Activated CD4-positive, alpha-beta T cell treated with anti-CD3 and anti-CD28 coated beads, Interleukin-2, amount 50 U/mL, for 1 hour (primary cell): ENCODE data around the gene CCR7.

ENCODE experiments used
- DNase-seq: peaks from one replicate; pipeline ENCODE4 v3.0.0-alpha.2; 2020

Gene CCR7

GRCh38 chr17:40564883-40565768, at the start of gene CCR7:
Gene CCR7 (minus strand): TSS chr17:40565472. CDS start chr17:40565409, 63 bp downstream.
- DNase-seq, result peak; percentile 89

- DNase-seq, result no peak
These were observed 49.3 kb upstream of the CCR7 start for GRCh38 chr17:40614431-40615067.

- DNase-seq, result no peak
These were observed 48.3 kb upstream of the CCR7 start for GRCh38 chr17:40613467-40614154.

DNA sequence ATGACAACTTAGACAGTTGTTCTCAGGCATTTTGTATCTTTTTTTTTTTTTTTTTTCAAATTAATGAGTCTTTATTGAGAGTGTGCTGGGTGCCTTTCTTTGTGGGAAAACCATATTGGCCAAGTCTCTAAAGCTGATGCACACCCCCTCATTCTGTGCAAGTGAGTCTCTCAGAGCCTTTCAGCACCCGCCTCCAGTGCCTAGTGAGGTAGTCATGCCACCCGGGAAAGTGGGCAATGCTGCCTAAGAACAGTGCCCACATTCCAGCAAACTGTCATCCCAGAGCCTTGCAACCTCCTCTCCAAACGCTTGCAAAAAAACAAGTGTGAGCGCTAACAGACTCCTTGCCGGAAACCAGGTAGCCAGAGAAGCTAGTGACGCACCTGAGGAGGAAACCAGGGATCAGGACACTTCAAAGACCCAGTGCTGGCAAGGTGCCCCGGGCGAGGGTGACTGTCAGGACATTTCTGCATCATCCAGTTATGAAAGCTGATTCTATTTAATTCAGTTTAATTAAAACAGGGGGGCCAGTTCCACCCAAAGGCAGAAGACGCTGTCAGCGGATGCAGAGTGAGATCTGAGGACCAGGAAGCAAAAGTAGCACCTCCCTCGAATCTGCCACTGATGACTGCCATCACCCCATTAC, 47.5 kb upstream of the CCR7 start:
- DNase-seq, result peak; percentile 87

DNA sequence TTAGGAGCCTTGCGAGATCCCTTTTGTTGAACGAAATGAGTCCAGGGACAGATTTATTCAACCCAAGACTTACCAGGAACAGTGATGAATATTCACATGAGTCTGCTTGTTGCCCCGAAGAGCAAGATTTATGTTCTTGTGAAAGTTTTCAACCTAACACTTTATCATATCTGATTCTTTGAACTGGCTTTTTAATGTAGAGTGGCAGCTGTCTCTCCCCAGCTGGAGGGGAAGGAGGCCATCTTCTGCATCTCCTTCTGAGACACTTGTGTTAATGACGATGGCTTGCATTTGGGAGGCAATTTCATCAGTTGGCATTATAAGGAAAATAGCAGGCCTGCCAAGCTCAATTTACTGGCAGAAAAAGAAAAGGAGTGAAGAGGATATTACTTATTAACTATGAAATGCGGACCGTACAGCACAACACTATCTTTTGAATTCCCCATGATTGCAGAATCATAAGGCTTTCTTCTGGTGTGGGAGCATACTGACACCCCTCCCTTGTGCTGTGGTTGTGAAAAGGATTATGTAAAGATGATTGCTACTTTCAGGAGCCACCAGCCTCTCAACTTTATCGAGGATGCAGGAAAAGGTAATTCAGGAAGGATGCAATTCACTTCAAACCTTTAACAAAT, 46.7 kb upstream of the CCR7 start:
- DNase-seq, result no peak

DNA sequence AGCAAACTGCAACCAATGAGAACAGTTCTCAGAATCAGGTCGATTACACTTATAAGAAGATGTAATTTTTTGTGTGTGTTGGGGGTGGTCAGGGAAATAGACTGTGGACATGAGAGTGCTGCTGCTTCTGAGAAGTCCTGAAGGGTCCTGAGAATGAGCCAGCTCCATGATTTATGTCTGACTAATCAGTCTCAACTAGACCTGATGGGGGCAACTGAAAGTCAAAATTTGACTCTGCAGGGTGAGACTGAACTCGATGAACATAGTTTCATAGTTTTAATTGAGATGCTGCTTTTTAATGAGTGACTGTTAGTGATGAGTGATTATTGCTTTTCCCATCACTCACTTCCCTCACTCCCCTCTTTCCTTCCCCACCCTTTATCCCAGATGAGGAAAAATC, 45.1 kb upstream of the CCR7 start:
- no peak for DNase-seq

DNA sequence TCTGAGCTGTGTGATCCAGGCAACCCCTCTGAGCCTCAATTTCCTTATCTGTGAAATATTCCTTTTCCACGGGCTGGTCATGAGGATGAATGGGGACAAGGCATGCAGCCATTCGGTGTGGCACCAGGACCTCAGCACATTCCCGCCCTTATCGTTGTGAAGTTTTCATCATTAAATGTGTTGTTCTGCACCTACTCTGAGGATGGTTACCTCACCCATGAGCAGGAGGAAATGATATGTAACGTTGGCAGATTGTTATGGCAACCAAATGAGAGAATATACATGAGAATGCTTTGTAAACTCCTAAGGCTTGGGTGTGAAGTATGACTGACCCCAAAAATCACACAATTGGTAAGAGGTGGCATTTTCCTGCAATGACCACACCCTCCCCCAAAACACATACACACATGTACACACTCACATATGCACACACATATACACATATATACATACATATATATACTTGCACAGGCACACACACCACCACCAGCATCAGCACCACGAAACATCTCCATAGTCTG, 42.8 kb upstream of the CCR7 start:
- DNase-seq, result no peak

DNA sequence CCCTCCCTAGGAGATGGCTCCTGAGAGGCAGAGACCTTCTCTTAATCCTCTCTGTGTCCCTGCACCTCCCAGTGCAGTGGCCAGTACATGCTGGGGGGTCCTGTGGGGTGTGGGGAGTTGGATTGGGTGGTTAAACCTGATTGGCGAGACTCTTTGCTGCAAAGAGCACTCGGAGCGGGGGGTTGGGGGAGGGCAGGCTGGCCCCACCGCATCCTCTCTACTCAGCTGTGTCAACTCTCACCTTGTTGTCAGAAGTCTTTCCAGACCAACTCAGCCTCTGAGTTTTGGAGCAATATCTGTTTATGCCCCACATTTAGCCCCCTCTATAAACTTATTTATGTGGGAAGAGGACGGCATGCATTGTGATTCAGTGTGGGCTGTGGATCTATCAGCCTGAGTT, 42.4 kb upstream of the CCR7 start:
- peak; percentile 61 for DNase-seq

DNA sequence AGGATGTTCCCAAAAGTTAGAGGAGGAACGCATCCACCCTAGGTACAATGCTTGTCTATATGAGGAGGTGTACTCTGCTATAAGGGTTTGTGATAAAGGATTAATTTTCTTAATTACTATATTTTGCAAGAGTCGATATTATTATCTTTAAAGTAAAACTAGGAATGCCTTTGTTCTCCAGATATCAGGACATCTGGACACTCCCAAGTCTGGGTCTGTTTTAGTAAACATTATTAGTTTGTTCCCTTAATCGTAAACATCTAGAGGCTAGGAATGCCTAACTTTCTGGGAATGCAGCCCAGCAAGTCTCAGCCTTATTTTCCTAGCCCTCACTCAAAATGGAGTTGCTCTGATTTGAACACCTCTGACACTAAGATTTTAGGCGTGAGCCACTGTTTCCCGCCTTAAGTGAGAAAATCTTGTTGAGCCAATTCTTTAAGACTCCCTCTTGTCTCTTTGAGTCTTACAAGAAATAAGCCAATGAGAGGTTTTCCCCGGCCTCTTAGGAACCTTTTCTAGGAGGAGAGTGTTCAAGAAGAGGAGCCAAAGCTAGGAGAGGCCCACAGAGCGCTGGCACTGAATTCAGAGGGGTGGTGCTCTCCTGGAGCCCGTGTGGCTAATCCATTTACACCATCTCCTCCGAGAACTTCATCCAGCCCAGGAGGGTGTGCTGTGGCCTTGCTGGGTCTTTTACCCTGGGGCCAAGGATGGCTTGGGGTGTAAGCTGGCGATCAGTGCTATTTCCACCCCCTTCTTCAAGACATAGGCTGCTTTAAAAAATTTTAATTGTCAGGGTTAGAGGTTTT, 41.5 kb upstream of the CCR7 start:
- no peak for DNase-seq

- peak; percentile 61 for DNase-seq
These were observed 40.0 kb upstream of the CCR7 start for GRCh38 chr17:40605306-40605705.

DNA sequence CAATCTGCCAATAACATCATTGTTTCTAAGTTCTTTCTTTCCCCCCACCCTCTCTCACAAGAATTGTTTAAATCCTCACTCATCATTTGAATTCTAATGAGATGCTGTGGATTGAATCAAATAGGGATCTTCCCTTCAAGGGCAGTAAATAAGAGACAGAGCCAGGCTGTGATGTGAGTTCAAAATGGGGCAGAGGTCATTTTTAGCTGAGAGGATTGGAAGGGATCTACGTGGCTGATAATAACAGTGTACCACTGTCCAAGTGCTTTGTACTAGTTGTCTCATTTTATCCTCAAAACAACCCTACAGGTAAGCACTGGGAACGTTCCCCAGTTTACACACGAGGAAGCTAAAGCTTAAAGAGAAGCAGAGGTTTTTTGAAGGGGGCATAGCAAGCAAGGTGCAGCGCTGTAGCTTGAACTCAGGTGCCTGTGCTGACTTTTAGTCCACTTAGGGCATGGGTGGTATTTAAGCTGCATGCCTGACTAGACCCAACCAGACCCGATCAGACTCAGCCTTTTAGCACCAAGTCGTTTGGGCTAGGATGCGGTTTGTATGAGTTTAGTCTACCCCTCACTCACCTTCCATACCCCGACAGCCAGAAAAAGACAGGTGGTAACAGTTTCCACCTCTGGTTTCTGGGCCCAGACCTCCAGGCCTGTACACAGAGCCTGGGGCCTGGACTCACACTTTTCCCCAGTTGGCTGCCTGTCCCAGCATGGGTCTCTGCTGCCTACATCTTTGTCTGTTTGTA, 39.2 kb upstream of the CCR7 start:
- DNase-seq, result no peak

- peak; percentile 66 for DNase-seq
These were observed 37.5 kb upstream of the CCR7 start for GRCh38 chr17:40602445-40603443.

DNA sequence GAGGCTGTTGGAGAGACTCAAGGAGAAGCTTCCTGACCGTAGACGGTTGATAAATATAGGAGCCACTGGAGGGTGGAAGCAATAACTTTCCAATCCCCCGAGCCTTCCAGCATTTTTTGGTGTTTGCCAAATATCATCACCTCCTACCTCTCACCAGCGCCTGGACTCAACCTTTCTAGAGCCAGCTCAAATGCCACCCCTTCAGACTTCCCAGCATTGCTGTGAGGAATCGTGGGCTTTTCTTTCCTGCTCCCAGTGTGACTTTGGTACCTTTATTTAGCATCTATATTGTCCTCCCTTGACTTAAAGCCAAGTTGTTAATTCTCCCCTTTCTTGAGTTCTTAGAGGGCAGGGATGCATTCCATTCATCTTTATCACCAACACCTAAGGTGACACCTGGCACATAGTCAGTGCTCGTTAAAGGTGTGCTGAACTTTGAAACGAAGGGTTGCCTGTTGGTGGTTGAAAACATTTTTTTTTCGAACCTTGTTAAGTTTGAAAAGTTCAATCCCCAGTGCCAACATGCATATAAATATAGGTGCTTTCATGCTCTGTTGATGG, 35.3 kb upstream of the CCR7 start:
- DNase-seq, result no peak

DNA sequence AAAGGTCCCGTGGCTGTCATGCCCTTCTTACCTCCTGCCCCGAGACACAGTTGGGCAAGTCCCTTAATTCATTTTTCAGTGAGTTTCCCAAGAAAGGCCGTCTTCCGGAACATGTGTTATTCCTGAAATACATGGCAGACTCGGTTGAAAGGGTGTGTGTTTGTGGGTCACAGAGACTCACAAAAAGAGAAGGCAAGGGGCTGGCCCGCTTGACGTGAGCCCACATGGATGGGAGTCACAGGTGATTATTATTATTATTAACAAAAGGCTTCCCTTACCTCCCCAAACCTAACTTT, 34.1 kb upstream of the CCR7 start:
- DNase-seq, result no peak

DNA sequence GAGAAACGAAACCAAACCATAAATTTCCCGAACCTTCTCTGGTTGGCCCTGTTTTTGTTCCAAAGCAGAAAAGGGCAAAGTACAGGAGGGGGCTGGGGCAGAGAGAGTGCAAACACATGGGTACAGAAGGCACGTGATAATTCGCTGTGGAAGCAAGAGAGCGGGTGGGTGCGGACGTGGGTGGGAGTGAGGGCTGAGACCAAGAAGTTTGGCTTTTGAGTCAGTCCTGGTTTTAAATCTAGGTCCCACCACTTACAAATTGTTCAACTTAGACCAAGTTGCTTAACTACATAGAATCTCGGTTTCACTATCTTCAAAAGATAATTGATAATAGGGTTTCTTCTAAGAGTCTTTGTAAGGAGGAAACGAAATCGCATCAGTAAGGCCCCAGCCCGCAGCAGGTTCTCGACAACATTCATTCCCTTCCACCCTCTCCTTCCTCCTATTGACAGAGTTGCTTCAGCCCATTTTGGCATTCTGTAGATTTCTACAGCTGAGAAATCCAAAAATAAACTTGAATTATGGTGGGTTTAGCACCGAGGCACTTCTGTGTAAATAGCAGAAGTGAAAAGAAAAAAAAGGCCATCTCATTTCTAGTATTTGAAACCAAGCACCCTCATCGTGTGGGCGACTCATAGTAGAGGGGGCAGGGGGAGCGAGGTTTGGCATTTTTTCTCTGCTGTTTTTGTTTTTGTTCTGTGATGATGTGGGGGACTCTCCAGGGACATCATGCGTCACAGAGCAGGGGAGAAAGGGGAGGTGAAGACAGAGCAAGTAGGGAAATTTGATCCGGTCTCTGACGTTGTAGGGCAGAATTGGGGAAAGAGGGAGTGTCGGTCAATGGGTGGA, 33.6 kb upstream of the CCR7 start:
- DNase-seq, result peak; percentile 61

DNA sequence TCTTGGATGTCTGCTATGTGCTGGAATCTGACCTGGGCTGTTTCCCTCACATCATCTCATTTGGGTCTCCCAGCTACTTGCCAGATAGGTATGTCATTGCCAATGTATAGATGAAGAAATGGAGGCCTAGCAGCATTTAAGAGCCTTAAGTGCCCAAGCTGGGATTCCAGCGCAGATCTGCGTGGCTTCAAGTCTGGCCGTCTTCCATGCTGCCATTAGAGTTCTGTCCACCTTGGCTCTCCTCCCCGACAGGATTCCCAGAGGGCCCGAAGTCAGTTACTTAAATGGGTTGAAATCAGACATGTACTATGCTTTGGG, 33.0 kb upstream of the CCR7 start:
- no peak for DNase-seq

DNA sequence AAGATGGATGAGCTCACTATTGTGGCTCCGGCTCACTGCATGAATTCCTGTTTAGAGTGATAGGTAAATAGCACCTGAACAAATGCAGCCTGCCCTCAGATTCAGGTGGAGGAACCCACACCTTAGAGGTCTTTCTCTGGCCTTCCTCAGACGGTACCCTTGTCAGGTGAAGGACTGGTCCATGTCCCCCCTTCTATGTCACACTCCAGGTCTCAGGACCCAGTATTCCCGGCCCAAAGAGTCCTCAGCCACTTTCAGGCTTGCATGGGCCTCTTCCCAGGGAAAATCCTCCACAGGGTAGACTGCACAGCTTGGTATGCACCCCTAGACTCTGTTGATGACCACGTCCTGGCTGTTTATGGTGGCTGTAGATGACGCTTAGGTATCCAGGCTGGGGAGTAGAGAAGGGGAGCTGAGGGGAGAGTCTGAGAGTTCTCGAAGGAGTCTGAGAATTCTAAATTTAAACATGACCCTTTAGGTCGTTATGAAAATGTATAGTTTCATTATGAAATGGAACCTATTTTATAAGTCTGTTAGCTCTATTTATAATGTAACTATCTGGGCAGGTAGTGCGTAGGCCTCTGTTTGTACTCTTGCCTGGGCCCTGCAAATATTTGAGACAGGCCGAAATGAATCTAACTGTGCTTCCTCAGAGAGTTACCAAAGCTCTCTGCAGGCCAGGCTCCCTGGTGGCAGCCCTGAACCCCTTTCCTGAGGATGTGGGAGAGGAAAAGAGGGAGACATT, 32.5 kb upstream of the CCR7 start:
- no peak for DNase-seq

- DNase-seq, result no peak
These were observed 31.9 kb upstream of the CCR7 start for GRCh38 chr17:40597156-40597555.
